Heart left ventricle (tissue), 13 donors: ENCODE measurements around the gene SSX4B.

Source experiments
- POLR2A ChIP-seq, 2 donors: fragments of 450-650 bp; IDR thresholded peaks; one replicate each; pipeline ENCODE4 v1.6.1; 2017; ENCODE audit warnings: antibody characterized with exemption in 2 of 2, mild to moderate bottlenecking in 2 of 2, moderate library complexity in 2 of 2
- TF ChIP-seq, protein P1 (sequence below), 12 donors: fragments of 200-600 bp; sonication (generic) in 4 of 12; IDR thresholded peaks; one replicate each; pipeline versions ENCODE4 v1.5.0 to v1.8.0; 2018 to 2022; ENCODE audit warnings: antibody characterized with exemption in 12 of 12, mild to moderate bottlenecking in 5 of 12
- donor health status: ischemic (EF 13 %, LVEDD 7.1; RV severe dilation, severe dysfunction).
- donor health status: DM: no; HTN: yes; CAD: no.
- donor health status: DM: no; HTN: no; CAD: no.
- donor health status: ischemic (EF 25% LVEDD 6.9; RV normal size, moderate dysfunction).
- donor health status: ischemic (EF 25% LVEDD 5.7; RV mildly dilated, moderate dysfunction).
- donor health status: ischemic (EF 35%, LVEDD 5.7; RV mildly dilated, moderate dysfunction).
- donor health status: nonischemic (EF 11% LVEDD 7.7; RV severe dilation, severe dysfunction).
- donor health status: DM: yes; HTN: yes; CAD: no.
- donor health status: PGD.
- donor health status: ischemic (EF 29% LVEDD 5.4; RV normal size, mild dysfunction).
- donor health status: nonischemic (EF 23%, LVEDD 6.1; RV moderate dilation, normal function).

DNA sequence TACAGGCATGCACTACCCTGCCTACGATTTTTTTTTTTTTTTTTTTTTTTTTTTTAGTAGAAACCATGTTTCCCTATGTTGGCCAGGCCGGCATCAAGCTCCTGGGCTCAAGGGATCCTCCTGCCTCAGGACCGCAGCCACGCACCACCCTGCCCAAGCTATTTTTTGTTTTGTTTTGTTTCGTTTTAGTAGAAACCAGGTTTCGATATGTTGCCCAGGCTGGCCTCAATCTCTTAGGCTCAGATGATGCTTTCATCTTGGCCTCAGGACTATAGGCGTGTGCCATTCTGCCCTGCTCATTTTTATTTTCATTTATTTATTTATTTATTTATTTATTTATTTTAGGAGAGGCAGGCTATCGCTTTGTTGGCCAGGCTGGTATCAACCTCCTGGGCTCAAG, 54.1 kb downstream of the SSX4B start:
- TF ChIP-seq, protein P1, sequence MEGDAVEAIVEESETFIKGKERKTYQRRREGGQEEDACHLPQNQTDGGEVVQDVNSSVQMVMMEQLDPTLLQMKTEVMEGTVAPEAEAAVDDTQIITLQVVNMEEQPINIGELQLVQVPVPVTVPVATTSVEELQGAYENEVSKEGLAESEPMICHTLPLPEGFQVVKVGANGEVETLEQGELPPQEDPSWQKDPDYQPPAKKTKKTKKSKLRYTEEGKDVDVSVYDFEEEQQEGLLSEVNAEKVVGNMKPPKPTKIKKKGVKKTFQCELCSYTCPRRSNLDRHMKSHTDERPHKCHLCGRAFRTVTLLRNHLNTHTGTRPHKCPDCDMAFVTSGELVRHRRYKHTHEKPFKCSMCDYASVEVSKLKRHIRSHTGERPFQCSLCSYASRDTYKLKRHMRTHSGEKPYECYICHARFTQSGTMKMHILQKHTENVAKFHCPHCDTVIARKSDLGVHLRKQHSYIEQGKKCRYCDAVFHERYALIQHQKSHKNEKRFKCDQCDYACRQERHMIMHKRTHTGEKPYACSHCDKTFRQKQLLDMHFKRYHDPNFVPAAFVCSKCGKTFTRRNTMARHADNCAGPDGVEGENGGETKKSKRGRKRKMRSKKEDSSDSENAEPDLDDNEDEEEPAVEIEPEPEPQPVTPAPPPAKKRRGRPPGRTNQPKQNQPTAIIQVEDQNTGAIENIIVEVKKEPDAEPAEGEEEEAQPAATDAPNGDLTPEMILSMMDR (IDR thresholded peaks at IDR 0.05) = no peak
- TF ChIP-seq POLR2A (IDR thresholded peaks at IDR 0.05) = no peak
